NB4 (cell line): ENCODE data around the gene ANKRD62.

Experiments used
- CTCF ChIP-seq: IDR thresholded peaks from one replicate; pipeline ENCODE4 v1.5.1; 2012; ENCODE audit warnings: low read depth, low read length
- MYC ChIP-seq: IDR thresholded peaks from 2 replicates; pipeline ENCODE4 v1.6.1; 2011; ENCODE audit warnings: low read depth, low read length
- POLR2A ChIP-seq: IDR thresholded peaks from 2 replicates; pipeline ENCODE4 v1.6.1; 2011; ENCODE audit warnings: mild to moderate bottlenecking; ENCODE audit not compliant: insufficient read length; ENCODE audit errors: extremely low read depth
- TF ChIP-seq, protein P1 (sequence below): IDR thresholded peaks from 2 replicates; pipeline ENCODE4 v1.6.1; 2011; ENCODE audit warnings: low read depth, low read length

GRCh38 chr18:12159446-12159845 is 65.8 kb downstream of the ANKRD62 start:
- TF ChIP-seq CTCF (no peak), POLR2A (no peak), MYC (no peak)
- TF ChIP-seq, protein P1, sequence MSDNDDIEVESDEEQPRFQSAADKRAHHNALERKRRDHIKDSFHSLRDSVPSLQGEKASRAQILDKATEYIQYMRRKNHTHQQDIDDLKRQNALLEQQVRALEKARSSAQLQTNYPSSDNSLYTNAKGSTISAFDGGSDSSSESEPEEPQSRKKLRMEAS: no peak
